Measurements from ENCODE around the gene ARL4D.

ARL4D gene

DNA sequence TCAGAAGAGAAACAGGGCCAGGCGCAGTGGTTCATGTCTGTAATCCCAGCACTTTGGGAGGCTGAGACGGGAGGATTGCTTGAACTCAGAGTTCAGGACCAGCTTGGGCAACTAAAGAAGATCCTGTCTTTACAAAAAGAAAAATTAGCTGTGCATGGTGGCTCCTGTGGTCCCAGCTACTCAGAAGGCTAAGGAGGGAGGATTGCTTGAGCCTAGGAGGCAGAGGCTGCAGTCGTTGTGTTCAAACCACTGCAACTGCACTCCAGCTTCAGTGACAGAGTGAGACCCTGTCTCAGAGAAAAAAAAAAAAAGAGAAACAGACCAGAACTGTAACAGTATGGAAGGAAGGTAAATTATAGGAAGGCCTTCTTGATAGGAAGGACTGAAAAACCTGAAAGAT lies 10.3 kb downstream of the ARL4D start:
- no peak overlapping the region for H3K9ac ChIP-seq (ENCODE audit: low read length)
- H3K27ac ChIP-seq (ENCODE audit: low read depth, low read length, poor library complexity, severe bottlenecking) = no peak overlapping the region
- H4K20me1 ChIP-seq (ENCODE audit: insufficient read depth, low read length) = no peaks in the 10 kb centered on the region
- no peaks in the 10 kb centered on the region for H3K4me1 ChIP-seq (ENCODE audit: insufficient read depth, low read length, severe bottlenecking)
- no peaks in the 10 kb centered on the region for H3F3A ChIP-seq (ENCODE audit: insufficient read depth, low read length)
- no peaks in the 10 kb centered on the region for H3K9me3 ChIP-seq (ENCODE audit: low read length)
- no peak overlapping the region for H3K4me2 ChIP-seq (ENCODE audit: low read length)
- H3K36me3 ChIP-seq (ENCODE audit: insufficient read depth, low read length) = no peaks in the 10 kb centered on the region
- no peaks in the 10 kb centered on the region for H3K9me2 ChIP-seq (ENCODE audit: low read depth, low read length)
- H3K4me3 ChIP-seq (ENCODE audit: low read depth, low read length, poor library complexity, severe bottlenecking) = no peak overlapping the region
- no peaks in the 10 kb centered on the region; the same call in 1 of the 2 replicates for H3K27me3 ChIP-seq (ENCODE audit: insufficient read depth, low read length)
- TF ChIP-seq EZH2 (IDR thresholded peaks at IDR 0.05; ENCODE audit: borderline replicate concordance, low read length) = no peak
- TF ChIP-seq, protein P1, sequence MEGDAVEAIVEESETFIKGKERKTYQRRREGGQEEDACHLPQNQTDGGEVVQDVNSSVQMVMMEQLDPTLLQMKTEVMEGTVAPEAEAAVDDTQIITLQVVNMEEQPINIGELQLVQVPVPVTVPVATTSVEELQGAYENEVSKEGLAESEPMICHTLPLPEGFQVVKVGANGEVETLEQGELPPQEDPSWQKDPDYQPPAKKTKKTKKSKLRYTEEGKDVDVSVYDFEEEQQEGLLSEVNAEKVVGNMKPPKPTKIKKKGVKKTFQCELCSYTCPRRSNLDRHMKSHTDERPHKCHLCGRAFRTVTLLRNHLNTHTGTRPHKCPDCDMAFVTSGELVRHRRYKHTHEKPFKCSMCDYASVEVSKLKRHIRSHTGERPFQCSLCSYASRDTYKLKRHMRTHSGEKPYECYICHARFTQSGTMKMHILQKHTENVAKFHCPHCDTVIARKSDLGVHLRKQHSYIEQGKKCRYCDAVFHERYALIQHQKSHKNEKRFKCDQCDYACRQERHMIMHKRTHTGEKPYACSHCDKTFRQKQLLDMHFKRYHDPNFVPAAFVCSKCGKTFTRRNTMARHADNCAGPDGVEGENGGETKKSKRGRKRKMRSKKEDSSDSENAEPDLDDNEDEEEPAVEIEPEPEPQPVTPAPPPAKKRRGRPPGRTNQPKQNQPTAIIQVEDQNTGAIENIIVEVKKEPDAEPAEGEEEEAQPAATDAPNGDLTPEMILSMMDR (IDR thresholded peaks at IDR 0.05; ENCODE audit: low read length) = no peak
- no peaks in the 10 kb centered on the region for H3K79me2 ChIP-seq (ENCODE audit: insufficient read depth, low read length)
- no peak overlapping the region for H2AFZ ChIP-seq (ENCODE audit: low read length)

DNA sequence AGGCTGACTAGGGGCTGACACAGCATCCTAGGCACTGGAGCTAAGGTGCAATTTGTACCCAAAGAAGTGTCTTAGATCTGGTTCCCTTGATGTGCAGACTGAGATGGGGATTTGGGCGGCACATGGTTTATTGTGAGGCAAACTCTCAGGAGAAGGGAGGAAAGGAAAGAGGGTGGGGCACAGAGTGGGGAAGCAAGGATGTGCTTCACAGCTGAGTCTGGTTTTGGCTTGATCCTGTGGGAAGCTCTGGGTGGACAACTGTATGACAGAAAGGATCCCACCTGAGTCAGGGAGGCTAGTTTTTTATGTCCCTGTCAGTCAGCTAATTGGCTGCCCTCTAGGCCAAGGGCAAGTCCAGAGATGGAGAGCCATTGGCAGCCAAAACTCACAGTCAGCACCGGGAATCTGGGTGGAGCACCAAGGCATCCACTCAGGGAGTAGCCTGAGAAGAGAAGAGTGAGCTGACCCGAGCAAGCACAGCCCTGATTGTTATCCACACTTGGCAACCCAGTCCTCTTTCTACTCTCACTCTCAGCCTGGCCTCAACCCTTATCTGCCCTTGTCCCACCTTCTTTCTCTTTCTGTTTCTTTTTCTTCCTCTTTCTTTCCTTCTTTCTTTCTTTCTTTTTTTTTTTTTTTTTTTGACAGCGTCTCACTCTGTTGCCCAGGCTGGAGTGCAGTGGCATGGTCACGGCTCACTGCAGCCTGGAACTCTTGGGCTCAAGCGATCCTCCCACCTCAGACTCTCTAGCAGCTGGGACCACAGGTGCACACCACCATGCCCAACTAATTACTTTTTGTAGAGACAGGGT lies 12.0 kb downstream of the ARL4D start:
- Histone ChIP-seq H3K79me2 (ENCODE audit: insufficient read depth, low read length) (no peaks in the 10 kb centered on the region), H3K9ac (ENCODE audit: low read length) (no peak overlapping the region), H3K4me2 (ENCODE audit: low read length) (no peak overlapping the region), H3F3A (ENCODE audit: insufficient read depth, low read length) (no peaks in the 10 kb centered on the region), H3K9me3 (ENCODE audit: low read length) (no peaks in the 10 kb centered on the region), H3K9me2 (ENCODE audit: low read depth, low read length) (no peaks in the 10 kb centered on the region), H4K20me1 (ENCODE audit: insufficient read depth, low read length) (no peaks in the 10 kb centered on the region), H3K4me3 (ENCODE audit: low read depth, low read length, poor library complexity, severe bottlenecking) (no peak overlapping the region), H3K4me1 (ENCODE audit: insufficient read depth, low read length, severe bottlenecking) (no peaks in the 10 kb centered on the region), H2AFZ (ENCODE audit: low read length) (no peak overlapping the region), H3K36me3 (ENCODE audit: insufficient read depth, low read length) (no peaks in the 10 kb centered on the region), H3K27ac (ENCODE audit: low read depth, low read length, poor library complexity, severe bottlenecking) (no peak overlapping the region), H3K27me3 (ENCODE audit: insufficient read depth, low read length) (no peaks in the 10 kb centered on the region; the same call in 1 of the 2 replicates)
- TF ChIP-seq, protein P1 (IDR thresholded peaks at IDR 0.05; ENCODE audit: low read length) = no peak
- TF ChIP-seq EZH2 (IDR thresholded peaks at IDR 0.05; ENCODE audit: borderline replicate concordance, low read length) = no peak

DNA sequence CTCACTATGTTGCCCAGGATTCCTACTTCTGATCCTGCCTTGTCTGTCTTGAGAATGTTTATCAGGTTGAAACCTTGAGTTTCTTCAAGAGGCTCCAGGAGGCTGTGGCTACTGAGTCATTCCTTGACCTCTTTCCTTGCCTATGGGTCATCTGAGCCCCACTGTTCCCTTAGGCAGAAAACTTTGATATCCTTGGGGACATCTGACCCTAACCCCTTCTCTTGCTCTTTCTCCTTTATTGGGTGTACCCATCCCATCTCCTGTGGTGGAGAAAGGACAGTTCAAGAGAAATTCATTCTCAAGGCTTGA lies 12.5 kb downstream of the ARL4D start:
- Histone ChIP-seq H2AFZ (ENCODE audit: low read length) (no peak overlapping the region), H3F3A (ENCODE audit: insufficient read depth, low read length) (no peaks in the 10 kb centered on the region), H3K79me2 (ENCODE audit: insufficient read depth, low read length) (no peaks in the 10 kb centered on the region), H3K4me2 (ENCODE audit: low read length) (no peak overlapping the region), H3K4me3 (ENCODE audit: low read depth, low read length, poor library complexity, severe bottlenecking) (no peak overlapping the region), H3K9me3 (ENCODE audit: low read length) (no peaks in the 10 kb centered on the region), H3K9ac (ENCODE audit: low read length) (no peak overlapping the region), H3K27ac (ENCODE audit: low read depth, low read length, poor library complexity, severe bottlenecking) (no peak overlapping the region), H3K36me3 (ENCODE audit: insufficient read depth, low read length) (no peaks in the 10 kb centered on the region), H3K9me2 (ENCODE audit: low read depth, low read length) (no peaks in the 10 kb centered on the region), H3K4me1 (ENCODE audit: insufficient read depth, low read length, severe bottlenecking) (no peaks in the 10 kb centered on the region), H3K27me3 (ENCODE audit: insufficient read depth, low read length) (no peaks in the 10 kb centered on the region; the same call in 1 of the 2 replicates), H4K20me1 (ENCODE audit: insufficient read depth, low read length) (no peaks in the 10 kb centered on the region)
- TF ChIP-seq, protein P1 (IDR thresholded peaks at IDR 0.05; ENCODE audit: low read length) = no peak
- TF ChIP-seq EZH2 (IDR thresholded peaks at IDR 0.05; ENCODE audit: borderline replicate concordance, low read length) = no peak
